ENCODE results near the gene SLC16A6.
"Not testable (repeated sequence)": the region's sequence is repeated elsewhere in the genome, so short reads cannot be mapped to it uniquely, and the experiment has no call there.

DNA sequence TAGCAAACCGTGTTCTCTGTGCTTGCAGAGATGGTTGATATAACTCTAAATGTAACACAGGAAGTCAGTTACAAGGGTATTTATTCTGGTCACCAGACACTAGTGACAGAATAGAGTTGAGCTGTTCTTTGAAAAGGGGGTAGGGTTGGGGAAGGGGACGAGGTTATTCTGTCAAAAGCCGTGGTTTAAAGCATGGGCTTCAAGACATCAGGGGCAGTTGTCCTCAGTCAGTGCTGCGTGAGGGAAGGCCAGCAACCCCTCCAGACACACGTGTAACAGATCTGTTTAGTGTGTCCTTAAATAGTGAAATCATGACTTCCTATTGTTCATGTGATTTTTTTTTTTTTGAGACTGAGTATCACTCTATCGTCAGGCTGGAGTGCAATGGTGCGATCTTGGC lies 37.5 kb downstream of the SLC16A6 start:
- TF ChIP-seq POLR2A (IDR thresholded peaks at IDR 0.05; ENCODE audit: low read length) = peak; percentile 6
- TF ChIP-seq GATA1 (IDR thresholded peaks at IDR 0.05; ENCODE audit: low read depth, low read length) = not testable (repeated sequence)

All from erythroblast (primary cell).